Activated T-helper 9 cell treated with anti-CD3 and anti-CD28 coated beads, Interleukin-2, amount 50 U/mL, for 16 hours (primary cell): ENCODE results near the gene ZNF300.
"Not testable (repeated sequence)": the region's sequence is repeated elsewhere in the genome, so short reads cannot be mapped to it uniquely, and the experiment has no call there.

ENCODE experiments used
- DNase-seq: peaks from one replicate; pipeline ENCODE4 v3.0.0-alpha.2; 2020; ENCODE audit warnings: low read depth

Gene ZNF300

DNA sequence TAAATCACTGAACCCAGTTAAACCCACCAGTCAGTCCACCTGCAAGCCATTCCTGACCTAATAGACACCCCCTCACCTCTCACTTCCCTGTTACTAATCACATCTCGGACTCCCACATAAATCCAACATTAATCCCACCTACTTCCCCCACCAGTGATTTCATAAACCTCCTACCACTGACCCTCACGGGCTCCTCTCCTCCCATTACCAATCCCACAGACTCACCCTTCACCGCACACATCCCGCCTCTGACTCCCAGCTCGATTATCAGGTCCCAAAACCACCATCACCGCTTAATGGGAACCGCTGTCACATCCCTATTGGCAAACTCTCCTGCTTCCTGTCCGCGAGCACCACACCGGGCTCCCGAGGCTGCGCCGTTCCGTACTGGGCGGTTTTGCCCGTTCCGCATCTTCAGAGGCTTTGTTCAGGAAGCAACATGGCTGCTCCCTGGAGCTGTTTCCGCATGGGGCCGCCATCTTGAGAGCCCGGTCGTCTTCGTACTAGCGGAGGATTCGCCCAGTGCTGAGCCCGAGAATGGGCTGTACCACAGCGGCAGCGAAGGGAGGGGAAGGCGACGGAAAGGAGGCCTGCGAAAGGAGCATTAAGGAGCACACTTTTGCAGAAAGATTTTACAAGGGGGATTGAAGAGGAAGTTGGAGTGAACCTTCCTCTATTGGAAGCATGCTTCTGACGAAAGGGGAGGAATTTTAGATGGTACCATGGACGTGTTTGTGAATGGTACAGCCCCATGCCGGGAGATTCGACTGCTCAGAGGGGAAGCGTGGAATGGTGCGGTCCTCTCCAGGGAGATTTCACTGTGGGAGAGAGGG, at the start of gene ZNF300:
TSS of gene ZNF300 (minus strand) at position 502 of the 833 bp plus-strand sequence. CDS start 1,825 bp downstream, outside the sequence.
- DNase-seq = peak; percentile 28

DNA sequence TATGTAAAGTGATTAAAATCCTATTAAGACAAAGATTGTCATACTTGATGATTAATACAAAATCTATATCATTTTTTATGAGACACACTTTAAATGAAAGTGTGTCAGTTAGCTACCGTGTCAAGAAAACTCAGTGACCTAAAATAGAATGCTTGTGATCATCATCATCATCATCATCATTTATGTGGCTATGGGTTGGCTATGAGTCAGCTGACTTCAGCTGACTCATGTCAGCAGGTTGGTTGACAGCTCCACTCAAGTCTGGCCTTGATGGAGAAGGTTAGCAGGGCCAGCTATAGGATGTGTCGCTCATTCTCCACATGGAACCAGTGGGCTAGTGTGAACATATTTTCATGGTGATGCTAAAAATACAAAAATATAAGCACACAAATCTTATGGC, 43.8 kb upstream of the ZNF300 start:
- DNase-seq = no peak

DNA sequence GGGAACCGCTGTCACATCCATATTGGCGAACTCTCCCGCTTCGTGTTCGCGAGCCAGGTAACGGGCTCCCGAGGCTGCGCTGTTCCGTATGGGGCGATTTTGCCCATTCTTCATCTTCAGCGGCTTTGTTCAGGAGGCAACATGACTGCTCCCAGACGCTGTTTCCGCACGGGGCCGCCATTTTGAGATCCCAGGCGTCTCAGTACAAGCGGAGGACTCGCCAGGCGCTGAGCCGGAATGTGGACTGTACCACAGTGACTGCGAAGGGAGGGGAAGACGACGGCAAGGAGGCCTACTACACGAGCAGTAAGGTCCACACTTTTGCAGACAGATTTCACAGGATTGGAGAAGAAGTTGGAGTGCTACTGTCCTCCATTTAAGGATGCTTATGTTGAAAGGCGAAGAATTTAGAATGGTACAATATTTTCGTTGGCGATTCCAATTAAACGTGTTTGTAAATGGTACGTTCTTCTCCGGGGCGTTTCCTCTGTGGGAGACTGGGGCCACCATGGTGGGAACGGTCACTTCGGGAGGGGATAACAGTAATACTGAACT, 41.6 kb upstream of the ZNF300 start:
- no peak for DNase-seq

DNA sequence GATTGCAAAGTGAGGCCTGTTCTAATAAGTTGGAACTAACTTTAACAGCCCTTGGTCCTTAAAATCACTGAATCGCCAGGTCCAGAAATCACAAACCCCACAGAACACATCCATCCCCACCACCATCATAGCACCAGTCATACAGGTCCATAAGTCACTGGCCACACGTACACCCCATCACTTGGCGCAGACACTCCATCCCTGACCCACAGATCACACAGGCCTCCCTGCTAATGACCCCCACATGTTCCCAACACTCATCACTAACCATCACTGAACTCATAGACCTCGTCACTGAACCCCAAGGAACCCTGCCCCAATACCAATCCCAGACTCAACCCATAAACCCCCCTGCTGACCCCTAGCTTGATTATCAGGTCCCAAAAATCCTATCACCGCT, 41.2 kb upstream of the ZNF300 start:
- no peak for DNase-seq

GRCh38 chr5:150945486-150945885, 40.7 kb upstream of the ZNF300 start:
- no peak for DNase-seq

DNA sequence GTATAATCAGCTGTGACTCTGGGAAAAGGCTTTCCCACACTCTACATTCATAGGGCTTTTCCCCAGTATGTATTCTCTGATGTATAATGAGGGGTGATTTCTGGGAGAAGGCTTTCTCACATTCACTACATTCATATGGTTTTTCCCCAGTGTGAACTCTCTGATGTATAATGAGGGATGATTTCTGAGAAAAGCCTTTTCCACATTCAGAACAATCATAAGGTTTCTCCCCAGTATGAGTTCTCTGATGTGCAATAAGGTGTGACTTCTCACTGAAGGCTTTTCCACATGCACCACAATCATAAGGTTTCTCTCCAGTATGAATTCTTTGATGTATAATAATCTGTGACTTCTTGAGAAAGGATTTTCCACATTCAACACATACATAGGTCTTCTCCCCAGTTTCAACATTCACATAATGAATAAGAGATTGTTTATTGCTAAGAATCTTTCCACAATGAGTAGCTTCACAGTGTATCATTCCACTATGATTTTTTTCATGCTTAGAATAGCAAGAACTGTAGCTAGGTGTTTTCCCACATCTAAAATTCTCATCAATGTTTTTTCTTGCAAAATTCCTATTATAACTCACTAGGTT, 26.7 kb upstream of the ZNF300 start:
- no peak for DNase-seq

GRCh38 chr5:150918613-150919012, 13.8 kb upstream of the ZNF300 start:
- no peak for DNase-seq

GRCh38 chr5:150912312-150912814, 7.6 kb upstream of the ZNF300 start:
- DNase-seq = no peak

GRCh38 chr5:150905312-150905683, 518 bp upstream of the ZNF300 start:
- no peak for DNase-seq

- DNase-seq = no peak
Observed at GRCh38 chr5:150901446-150901845, 3.3 kb downstream of the ZNF300 start.

GRCh38 chr5:150895431-150896428, 9.1 kb downstream of the ZNF300 start:
- no peak for DNase-seq

DNA sequence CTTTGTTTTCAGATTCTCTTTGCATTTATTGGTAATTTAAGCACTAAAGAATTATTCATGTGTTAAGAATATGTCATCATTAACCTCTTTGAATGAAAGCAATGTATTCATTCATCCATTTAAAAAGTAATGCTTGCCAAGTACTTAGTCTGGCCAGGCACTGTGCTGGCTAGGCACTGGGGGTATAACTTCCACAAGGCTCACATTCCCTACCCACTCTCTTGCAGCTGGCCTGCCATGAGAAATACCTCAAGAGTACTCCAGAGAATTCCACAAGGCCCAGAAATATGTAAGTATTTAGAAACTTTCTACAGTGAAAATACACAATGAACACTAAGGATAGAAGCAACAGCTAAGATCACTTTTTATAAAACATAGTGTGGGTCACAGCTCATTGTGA, 25.4 kb downstream of the ZNF300 start:
- DNase-seq = no peak

DNA sequence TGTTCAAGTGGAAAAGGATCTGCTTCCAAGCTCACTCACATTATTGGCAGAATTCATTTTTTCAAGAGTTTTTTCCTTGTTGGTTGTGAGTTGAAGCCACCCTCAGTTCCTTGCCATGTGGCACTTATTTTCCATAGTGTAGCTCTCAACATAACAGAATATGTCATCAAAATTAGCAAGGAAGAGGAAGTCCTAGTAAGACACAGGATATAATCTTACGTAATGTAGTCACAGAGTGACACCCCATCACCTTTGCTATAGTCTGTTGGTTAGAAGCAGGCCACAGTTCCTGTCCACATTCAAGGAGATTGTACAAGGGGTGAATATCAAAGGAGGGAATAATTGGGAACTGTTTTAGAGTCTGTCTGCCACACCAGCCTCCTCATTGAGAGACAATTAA, 42.7 kb downstream of the ZNF300 start:
- DNase-seq = no peak

GRCh38 chr5:150860246-150860821, 44.4 kb downstream of the ZNF300 start:
- DNase-seq = no peak

DNA sequence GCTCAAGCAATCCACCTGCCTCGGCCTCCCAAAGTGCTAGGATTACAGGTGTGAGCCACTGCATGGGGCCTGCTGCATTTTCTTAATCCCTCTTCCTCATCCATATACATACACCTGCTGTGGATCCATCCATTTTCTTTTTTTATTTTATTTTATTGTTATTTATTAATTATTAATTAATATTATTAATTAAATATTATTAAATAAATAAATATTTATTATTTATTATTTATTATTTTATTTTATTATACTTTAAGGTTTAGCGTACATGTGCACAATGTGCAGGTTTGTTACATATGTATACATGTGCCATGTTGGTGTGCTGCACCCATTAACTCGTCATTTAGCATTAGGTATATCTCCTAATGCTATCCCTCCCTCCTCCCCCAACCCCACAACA, 48.1 kb downstream of the ZNF300 start:
- not testable (repeated sequence) for DNase-seq

DNA sequence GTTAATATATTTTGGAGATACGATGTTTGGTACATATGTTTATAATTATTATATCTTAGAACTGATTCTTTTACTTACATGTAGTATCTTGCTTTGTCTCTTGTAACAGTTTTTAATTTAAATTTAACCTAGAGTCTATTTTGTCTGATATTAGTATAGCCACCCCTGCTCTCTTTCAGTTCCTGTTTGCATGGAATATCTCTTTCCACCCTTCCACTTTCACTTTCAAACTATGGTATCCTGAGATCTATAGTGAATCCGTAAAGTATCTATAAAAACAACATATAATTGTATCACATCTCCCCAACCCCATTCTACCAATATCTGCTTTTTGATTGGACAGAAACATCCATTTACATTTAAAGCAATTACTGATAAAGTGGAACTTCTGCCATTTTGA, 51.2 kb downstream of the ZNF300 start:
- DNase-seq = no peak

DNA sequence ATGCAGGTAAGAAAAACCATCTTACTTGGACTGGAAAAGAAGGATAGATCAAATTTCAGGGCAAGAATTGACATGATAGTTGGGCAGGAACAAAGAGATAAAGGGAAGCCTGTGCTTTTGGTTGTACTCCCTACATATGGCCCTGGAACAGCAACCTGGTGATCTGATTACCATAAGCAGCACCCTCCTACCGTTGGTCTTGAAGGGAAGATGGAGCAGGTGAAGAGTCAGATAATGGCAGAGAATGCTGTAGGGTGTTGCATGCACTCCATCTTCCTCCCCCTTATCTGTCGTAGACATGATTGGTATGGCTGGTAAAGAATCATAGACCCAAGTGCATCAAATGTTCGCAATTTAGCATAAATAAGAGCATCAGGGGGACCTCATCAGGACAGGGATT, 53.7 kb downstream of the ZNF300 start:
- no peak for DNase-seq

- DNase-seq = no peak
Observed at GRCh38 chr5:150848271-150848670, 56.5 kb downstream of the ZNF300 start.

GRCh38 chr5:150847334-150847695, 57.5 kb downstream of the ZNF300 start:
- no peak for DNase-seq

- DNase-seq = peak; percentile 14
Observed at GRCh38 chr5:150846654-150847333, 58.0 kb downstream of the ZNF300 start.

- DNase-seq = not testable (repeated sequence)
Observed at GRCh38 chr5:150846308-150846653, 58.5 kb downstream of the ZNF300 start, which contains the start of gene IRGM. TSS of gene IRGM (plus strand) at chr5:150846521. CDS start at chr5:150848124, 1,603 bp downstream.
